LNCaP clone FGC (cell line): ENCODE results near the gene CRYL1.

Source experiments
- DNase-seq: peaks from one replicate; pipeline ENCODE4 v3.0.0-alpha.2; 2011; ENCODE audit warnings: low read depth
- H3K4me3 ChIP-seq: 2 replicates; pipeline ENCODE4 v1.5.1; 2011; ENCODE audit warnings: mild to moderate bottlenecking, low read depth, low read length, control low read depth
- TF ChIP-seq, protein P1 (sequence below): IDR thresholded peaks from 2 replicates; pipeline ENCODE4 v1.5.1; 2012; ENCODE audit warnings: mild to moderate bottlenecking; ENCODE audit not compliant: control insufficient read depth, insufficient read depth; ENCODE audit errors: extremely low read depth

The CRYL1 gene

DNA sequence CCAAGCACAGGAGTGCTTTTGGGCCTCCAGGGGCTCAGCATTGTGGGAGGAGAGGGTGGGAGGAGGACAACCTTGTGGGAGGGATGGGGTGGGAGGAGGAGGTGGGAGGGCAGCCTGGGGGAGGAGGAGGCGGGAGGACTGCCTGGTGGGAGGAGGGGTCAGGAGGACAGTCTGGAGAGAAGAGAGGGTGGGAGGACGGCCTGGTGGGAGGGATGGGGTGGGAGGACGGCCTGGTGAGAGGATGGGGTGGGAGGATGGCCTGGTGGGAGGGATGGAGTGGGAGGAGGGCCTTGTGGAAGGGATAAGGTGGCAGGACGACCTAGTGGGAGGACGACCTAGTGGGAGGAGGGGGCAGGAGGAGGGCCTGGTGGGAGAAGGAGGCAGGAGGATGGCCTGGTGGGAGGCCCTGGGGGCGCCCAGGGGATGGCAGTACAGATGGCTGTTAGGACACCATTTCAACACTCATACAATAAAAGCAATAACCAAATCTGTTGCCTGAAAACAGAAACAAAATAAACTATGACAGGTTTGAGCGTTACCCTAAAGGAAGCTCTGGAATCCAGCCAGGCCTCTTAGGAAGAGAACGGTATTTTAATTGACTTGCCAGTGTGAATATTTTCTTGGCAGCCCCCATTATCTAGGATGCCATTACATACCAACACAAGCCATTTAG lies 63.7 kb downstream of the CRYL1 start:
- no peak for DNase-seq
- TF ChIP-seq, protein P1, sequence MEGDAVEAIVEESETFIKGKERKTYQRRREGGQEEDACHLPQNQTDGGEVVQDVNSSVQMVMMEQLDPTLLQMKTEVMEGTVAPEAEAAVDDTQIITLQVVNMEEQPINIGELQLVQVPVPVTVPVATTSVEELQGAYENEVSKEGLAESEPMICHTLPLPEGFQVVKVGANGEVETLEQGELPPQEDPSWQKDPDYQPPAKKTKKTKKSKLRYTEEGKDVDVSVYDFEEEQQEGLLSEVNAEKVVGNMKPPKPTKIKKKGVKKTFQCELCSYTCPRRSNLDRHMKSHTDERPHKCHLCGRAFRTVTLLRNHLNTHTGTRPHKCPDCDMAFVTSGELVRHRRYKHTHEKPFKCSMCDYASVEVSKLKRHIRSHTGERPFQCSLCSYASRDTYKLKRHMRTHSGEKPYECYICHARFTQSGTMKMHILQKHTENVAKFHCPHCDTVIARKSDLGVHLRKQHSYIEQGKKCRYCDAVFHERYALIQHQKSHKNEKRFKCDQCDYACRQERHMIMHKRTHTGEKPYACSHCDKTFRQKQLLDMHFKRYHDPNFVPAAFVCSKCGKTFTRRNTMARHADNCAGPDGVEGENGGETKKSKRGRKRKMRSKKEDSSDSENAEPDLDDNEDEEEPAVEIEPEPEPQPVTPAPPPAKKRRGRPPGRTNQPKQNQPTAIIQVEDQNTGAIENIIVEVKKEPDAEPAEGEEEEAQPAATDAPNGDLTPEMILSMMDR: no peak
- no peak overlapping the region for H3K4me3 ChIP-seq

DNA sequence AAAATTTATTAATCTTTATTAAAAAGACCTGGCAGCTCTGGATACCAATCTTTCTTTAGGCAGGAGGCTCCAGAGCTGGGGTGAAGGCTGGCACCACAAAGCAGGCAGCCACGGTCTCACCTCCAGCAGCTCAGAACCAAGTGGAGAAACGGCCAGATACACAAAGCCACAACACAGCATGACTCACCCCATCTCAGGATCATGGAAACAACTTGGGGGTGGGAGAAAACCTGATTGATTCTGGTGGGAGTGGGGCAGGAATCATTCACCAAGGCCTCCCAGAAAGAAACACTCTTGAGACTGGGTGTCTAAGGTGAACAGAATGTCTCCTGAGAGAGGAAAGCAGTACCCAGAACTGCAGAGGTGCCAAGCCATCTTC lies 64.2 kb downstream of the CRYL1 start:
- TF ChIP-seq, protein P1: no peak
- DNase-seq: no peak
- no peak overlapping the region for H3K4me3 ChIP-seq

DNA sequence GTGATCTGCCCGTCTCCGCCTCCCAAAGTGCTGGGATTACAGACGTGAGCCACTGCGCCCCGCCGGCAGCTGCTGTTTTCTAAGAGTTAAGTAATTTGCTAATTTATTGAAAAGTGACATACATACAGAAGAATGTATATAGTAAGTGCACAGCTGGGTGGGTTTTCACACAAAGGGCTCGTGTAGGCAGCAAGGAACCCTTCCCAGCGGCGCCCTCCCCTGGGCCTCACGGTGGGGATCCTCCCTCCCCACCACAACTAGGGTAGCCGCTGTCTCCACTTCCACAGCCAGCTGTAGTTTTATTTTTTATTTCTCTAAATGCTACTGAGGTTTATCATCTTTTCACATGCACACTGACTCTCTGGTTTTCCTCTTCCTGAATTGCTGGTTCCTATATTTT lies 64.9 kb downstream of the CRYL1 start:
- DNase-seq: no peak
- TF ChIP-seq, protein P1: no peak
- no peak overlapping the region for H3K4me3 ChIP-seq

DNA sequence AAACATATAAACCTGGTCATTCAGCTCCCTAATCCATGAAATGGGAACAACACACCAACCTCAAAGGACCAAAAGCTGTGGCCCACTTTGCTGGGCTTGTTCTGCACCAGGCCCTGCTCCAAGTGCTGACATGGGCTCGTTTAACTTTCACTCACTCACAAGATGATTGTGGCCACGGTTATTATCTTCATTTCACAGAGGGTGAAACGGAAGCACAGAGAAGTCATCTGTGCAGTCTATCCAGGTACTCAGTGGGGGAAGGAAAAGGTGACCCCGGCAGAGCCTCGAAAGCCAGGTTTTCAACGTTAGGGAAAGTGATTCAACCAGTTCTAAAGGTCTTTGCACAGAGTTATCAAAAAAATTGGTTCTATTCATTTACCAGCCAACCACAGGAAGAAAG lies 68.0 kb downstream of the CRYL1 start:
- TF ChIP-seq, protein P1: no peak

DNA sequence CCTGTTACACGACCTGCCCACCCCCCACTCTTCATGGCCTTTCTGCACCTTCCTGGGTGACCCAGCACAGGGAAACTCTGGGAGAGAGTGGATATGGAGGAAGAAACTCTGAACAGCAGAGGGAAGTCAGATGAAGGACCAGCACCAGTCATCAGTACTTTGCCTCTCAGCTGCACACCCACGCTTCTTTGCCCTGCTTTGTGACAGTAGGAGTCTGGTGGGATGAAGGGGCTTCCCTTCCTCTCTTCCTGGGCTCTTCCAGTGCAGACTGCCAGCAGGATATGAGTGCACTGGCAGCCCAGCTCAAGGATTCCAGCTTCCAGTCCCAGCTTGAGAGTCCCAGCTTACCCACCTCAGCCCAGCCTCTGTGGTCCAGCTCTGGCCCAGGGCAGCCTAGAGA lies 68.9 kb downstream of the CRYL1 start:
- no peak for DNase-seq
- TF ChIP-seq, protein P1: no peak
- no peak overlapping the region for H3K4me3 ChIP-seq

More for the DNA sequence above, 68.0 kb downstream of the CRYL1 start:
- H3K4me3 ChIP-seq: no peak overlapping the region
- DNase-seq: no peak

DNA sequence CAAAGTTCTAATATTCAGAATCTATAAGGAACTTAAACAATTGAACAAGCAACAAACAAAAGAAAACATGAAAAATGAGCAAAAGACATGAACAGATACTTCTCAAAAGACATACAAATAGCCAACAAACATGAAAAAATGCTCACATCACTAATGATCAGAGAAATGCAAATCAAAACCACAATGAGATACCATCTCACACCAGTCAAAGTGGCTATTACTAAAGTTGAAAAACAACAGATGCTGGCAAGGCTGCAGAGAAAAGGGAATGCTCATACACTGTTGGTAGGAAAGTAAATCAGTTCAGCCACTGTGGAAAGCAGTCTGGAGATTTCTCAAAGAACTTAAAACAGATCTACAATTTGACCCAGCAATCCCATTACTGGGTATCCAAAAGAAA lies 74.3 kb downstream of the CRYL1 start:
- H3K4me3 ChIP-seq: no peak overlapping the region
- DNase-seq: no peak
- TF ChIP-seq, protein P1: no peak

DNA sequence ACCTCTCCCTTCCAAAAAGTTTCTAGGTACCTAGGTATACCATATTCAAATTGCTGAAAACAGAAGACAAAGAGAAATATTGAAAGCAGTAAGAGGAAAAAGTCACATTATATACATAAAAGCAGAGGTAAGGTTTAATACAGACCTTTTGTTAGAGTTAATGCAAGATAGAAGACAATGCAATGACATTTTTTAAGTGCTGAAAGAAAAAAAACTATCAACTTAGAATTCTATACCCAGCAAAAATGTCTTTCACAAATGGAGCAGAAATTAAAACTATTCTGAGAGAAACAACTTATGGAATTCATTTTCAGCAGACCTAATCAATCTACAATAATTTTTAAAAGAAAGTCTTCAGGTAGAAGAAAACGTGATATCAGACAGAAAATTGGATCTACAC lies 77.2 kb downstream of the CRYL1 start:
- no peak for DNase-seq
- TF ChIP-seq, protein P1: no peak
- H3K4me3 ChIP-seq: no peak overlapping the region
